Measurements from ENCODE around the gene SLC24A4. TPM values are rescaled to one million over a fixed set of nuclear protein-coding genes. Genes with fewer than 3 reads are reported as not detected.
A peak's percentile ranks its signal among the peaks of the same experiment; 100 is the strongest.

The SLC24A4 gene
- total and polyA plus RNA-seq, 2 of the 4 experiments (the other 2 are of a cell fraction) = not detected

DNA sequence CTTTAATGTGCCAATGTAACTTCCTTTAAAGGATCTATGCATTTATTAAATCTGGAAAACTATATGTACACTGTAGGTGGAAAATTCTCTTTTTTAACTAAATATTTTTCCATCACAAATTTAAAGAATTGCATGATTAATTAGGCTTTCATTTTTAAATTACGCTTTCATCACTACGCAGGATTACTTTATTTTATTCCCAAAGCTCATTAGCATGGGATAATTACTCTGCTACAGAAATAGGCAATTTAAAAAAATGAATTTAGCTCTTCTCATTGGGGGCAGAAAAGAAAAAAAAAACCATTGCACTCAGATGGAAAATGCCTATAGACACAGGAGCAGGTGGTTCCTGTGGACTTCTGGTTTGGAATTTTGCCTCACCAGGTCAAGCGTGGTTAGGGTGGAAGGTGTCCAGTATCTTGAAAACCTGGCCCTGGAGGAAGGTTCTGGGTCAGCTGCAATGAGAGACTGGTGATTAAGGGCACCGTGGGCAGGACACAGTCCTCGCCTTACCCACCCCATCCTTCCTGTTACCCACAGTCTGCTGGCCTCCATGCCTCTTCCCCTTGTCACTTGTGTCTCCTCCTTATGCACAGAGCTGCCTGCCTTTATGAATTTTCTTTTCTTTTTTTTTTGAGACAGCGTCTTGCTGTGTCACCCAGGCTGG is 173.4 kb downstream of the SLC24A4 start:
- H2BK120ac ChIP-seq (ENCODE audit: low read depth, low read length) = no peak overlapping the region
- H2AK5ac ChIP-seq (ENCODE audit: low read depth, low read length) = peak overlapping the region; percentile 51; the same call in 1 of the 2 replicates
- H3K9me1 ChIP-seq (ENCODE audit: insufficient read depth, low read length) = no peaks in the 10 kb centered on the region
- no peak overlapping the region for H3K23ac ChIP-seq (ENCODE audit: low read depth, low read length)
- no peaks in the 10 kb centered on the region for H3K79me1 ChIP-seq (ENCODE audit: low read depth in 1 of 2, low read length in 2 of 2)
- H3K9ac ChIP-seq (ENCODE audit: low read depth, low read length) = no peak overlapping the region
- ATAC-seq (ENCODE audit: low read depth) (no peak), DNase-seq (no peak)
- H3K56ac ChIP-seq (ENCODE audit: extremely low read depth, insufficient read depth, low read length) = no peak overlapping the region
- no peak overlapping the region for H2BK20ac ChIP-seq (ENCODE audit: low read depth, low read length)
- intact Hi-C loops (cut with micrococcal nuclease) = no loop called here
- H2BK15ac ChIP-seq (ENCODE audit: low read depth, low read length) = no peak overlapping the region
- POLR2A ChIA-PET (ENCODE audit: unreplicated experiment) = no interaction called here
- no peak overlapping the region for H4K91ac ChIP-seq (ENCODE audit: insufficient read depth, low read depth, low read length)
- TF ChIP-seq CHD1 (IDR thresholded peaks at IDR 0.05; ENCODE audit: low read depth, low read length) (no peak), RAD21 (IDR thresholded peaks at IDR 0.05; ENCODE audit: low read length) (no peak), MAFK (IDR thresholded peaks at IDR 0.05; ENCODE audit: low read depth, low read length) (no peak), FOS (IDR thresholded peaks at IDR 0.05; ENCODE audit: low read depth, low read length) (no peak), RCOR1 (IDR thresholded peaks at IDR 0.05; ENCODE audit: insufficient replicate concordance, low read length) (no peak), SMC3 (IDR thresholded peaks at IDR 0.05; ENCODE audit: low read depth, low read length) (no peak), POLR2A (IDR thresholded peaks at IDR 0.05; ENCODE audit: low read depth, low read length) (no peak), MXI1 (IDR thresholded peaks at IDR 0.05; ENCODE audit: borderline replicate concordance, low read depth, low read length) (no peak), CEBPB (IDR thresholded peaks at IDR 0.05; ENCODE audit: low read depth, low read length) (no peak), MAZ (IDR thresholded peaks at IDR 0.05; ENCODE audit: borderline replicate concordance, low read depth, low read length) (no peak), RFX5 (IDR thresholded peaks at IDR 0.05; ENCODE audit: low read depth, low read length) (no peak), BHLHE40 (IDR thresholded peaks at IDR 0.05; ENCODE audit: low read depth, low read length) (no peak), NFE2L2 (IDR thresholded peaks at IDR 0.05; ENCODE audit: low read depth, low read length) (no peak), CTCF (conservative IDR thresholded peaks at IDR 0.05; ENCODE audit: low read depth, low read length) (no peak)
- TF ChIP-seq, protein P1, sequence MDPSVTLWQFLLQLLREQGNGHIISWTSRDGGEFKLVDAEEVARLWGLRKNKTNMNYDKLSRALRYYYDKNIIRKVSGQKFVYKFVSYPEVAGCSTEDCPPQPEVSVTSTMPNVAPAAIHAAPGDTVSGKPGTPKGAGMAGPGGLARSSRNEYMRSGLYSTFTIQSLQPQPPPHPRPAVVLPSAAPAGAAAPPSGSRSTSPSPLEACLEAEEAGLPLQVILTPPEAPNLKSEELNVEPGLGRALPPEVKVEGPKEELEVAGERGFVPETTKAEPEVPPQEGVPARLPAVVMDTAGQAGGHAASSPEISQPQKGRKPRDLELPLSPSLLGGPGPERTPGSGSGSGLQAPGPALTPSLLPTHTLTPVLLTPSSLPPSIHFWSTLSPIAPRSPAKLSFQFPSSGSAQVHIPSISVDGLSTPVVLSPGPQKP (IDR thresholded peaks at IDR 0.05; ENCODE audit: borderline replicate concordance, low read depth, low read length) = no peak
- TF ChIP-seq, protein P2, sequence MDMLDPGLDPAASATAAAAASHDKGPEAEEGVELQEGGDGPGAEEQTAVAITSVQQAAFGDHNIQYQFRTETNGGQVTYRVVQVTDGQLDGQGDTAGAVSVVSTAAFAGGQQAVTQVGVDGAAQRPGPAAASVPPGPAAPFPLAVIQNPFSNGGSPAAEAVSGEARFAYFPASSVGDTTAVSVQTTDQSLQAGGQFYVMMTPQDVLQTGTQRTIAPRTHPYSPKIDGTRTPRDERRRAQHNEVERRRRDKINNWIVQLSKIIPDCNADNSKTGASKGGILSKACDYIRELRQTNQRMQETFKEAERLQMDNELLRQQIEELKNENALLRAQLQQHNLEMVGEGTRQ (IDR thresholded peaks at IDR 0.05; ENCODE audit: low read depth, low read length) = no peak
- BruUV-seq (replicated peaks) = no TSS peak
- H3K4me1 ChIP-seq (ENCODE audit: control insufficient read depth, insufficient read depth, low read length) = peaks cover 5% of the 10 kb centered on the region
- in situ Hi-C loops (cut with MboI; ENCODE audit: low sequenced_read_pairs) = no loop called here
- CTCF ChIA-PET = no interaction called here
- no peak overlapping the region for H4K8ac ChIP-seq (ENCODE audit: low read depth in 2 of 2, low read length in 2 of 2)
- H3K14ac ChIP-seq (replicated peaks; ENCODE audit: low read depth, low read length) = no peak overlapping the region
- no peak overlapping the region for H3K4ac ChIP-seq (ENCODE audit: low read depth, low read length)
- no peak overlapping the region for H2BK5ac ChIP-seq (ENCODE audit: low read depth, low read length, poor library complexity, severe bottlenecking)
- no peak overlapping the region for H4K5ac ChIP-seq (ENCODE audit: low read depth, low read length)
- no peaks in the 10 kb centered on the region for H3K36me3 ChIP-seq (ENCODE audit: control insufficient read depth, insufficient read depth, low read length)
- no peak overlapping the region for H2AFZ ChIP-seq (replicated peaks; ENCODE audit: low read length, poor library complexity)
- H3K27me3 ChIP-seq (ENCODE audit: control insufficient read depth, insufficient read depth, low read length) = no peaks in the 10 kb centered on the region
- H2AK9ac ChIP-seq (replicated peaks; ENCODE audit: low read depth, low read length, poor library complexity) = no peak overlapping the region
- H3K27ac ChIP-seq (ENCODE audit: insufficient read depth, low read length) = no peak overlapping the region
- H3K4me2 ChIP-seq (ENCODE audit: low read depth, low read length) = no peak overlapping the region
- H3K18ac ChIP-seq (ENCODE audit: low read depth, low read length) = no peak overlapping the region
- no peaks in the 10 kb centered on the region for H4K20me1 ChIP-seq (ENCODE audit: insufficient read depth, low read length)
- dilution Hi-C loops (cut with HindIII; ENCODE audit: low sequenced_read_pairs, unreplicated experiment) = no loop called here
- no peak overlapping the region for H3K4me3 ChIP-seq (ENCODE audit: insufficient read depth, low read depth, low read length)
- H3K9me3 ChIP-seq (ENCODE audit: control insufficient read depth, insufficient read depth, low read length) = no peaks in the 10 kb centered on the region
- no CpG with 5 or more reads among the region's 6 CpGs for WGBS, 2 experiments (ENCODE audit: extremely low coverage in 2 of 2, insufficient read length in 1 of 2)

All from IMR-90 (cell line).